Uterus (tissue), 4 donors: ENCODE data around the gene HPGD. TPM values are rescaled to one million over a fixed set of nuclear protein-coding genes. Genes with fewer than 3 reads are reported as not detected.
A peak's percentile ranks its signal among the peaks of the same experiment; 100 is the strongest.

Experiments
- DNase-seq, 2 donors: peaks; one replicate each; pipeline ENCODE4 v3.0.0-alpha.2; 2019 to 2020
- H3K27ac ChIP-seq, 2 donors: fragments of 200-600 bp; sonication (generic); 1 replicate in 1 of 2; 2 replicates in 1 of 2; pipeline ENCODE4 v1.5.1; 2016 to 2018
- H3K27me3 ChIP-seq, 2 donors: fragments of 200-600 bp; sonication (generic); one replicate each; pipeline ENCODE4 v1.5.1; 2018 to 2019; ENCODE audit warnings: control low read depth in 1 of 2
- H3K36me3 ChIP-seq, 2 donors: fragments of 200-600 bp; sonication (generic); one replicate each; pipeline ENCODE4 v1.5.1; 2019; ENCODE audit warnings: control low read depth in 1 of 2
- H3K4me1 ChIP-seq, 2 donors: fragments of 200-600 bp; sonication (generic); one replicate each; pipeline ENCODE4 v1.5.1; 2018 to 2019; ENCODE audit warnings: control low read depth in 1 of 2
- H3K4me3 ChIP-seq, 2 donors: fragments of 200-600 bp; sonication (generic); 1 replicate in 1 of 2; 2 replicates in 1 of 2; pipeline ENCODE4 v1.5.1; 2018 to 2019; ENCODE audit warnings: mild to moderate bottlenecking in 1 of 2
- H3K9me3 ChIP-seq, 2 donors: fragments of 200-600 bp; sonication (generic); one replicate each; pipeline ENCODE4 v1.5.1; 2019; ENCODE audit warnings: control low read depth in 1 of 2
- POLR2A ChIP-seq, 2 donors: fragments of 450-650 bp; IDR thresholded peaks; one replicate each; pipeline ENCODE4 v1.6.1; 2016; ENCODE audit warnings: antibody characterized with exemption in 2 of 2, mild to moderate bottlenecking in 1 of 2, moderate library complexity in 1 of 2
- intact Hi-C: fragments of 100-400 bp; cut with DNase I; formaldehyde crosslinking; loops from one replicate; pipeline ENCODE4 v1.15.1; 2023; ENCODE audit warnings: low total_unique reads
- total RNA-seq, 4 donors: library from RNA; depleted of rRNA in 3 of 4; stranded (reverse); fragments of >200 nt in 3 of 4; gene quantifications; one replicate each; pipeline versions ENCODE4 v1.1.0 to v1.2.4, GENCODE V29; 2014 to 2023
- TF ChIP-seq, protein P1 (sequence below), 4 experiments: fragments of 200-600 bp in 2 of 4; fragments of 450-650 bp in 2 of 4; sonication (generic) in 2 of 4; IDR thresholded peaks; one replicate each; pipeline ENCODE4 v1.5.1; 2016 to 2019; ENCODE audit warnings: antibody characterized with exemption in 4 of 4, mild to moderate bottlenecking in 2 of 4, moderate library complexity in 1 of 4
- donor health status: DM: yes; HTN: yes; CAD: no.

HPGD gene
- total RNA-seq, 4 donors from 2014 or later: 47.4 to 190 (median 125) TPM

- intact Hi-C loops: no loop called here
- Histone ChIP-seq H3K4me3 (no peak overlapping the region), H3K36me3 (no peaks in the 10 kb centered on the region), H3K4me1 (no peaks in the 10 kb centered on the region), H3K27me3 (no peaks in the 10 kb centered on the region), H3K27ac (peak overlapping the region in 1 of 2 donors; percentile 43), H3K9me3 (no peaks in the 10 kb centered on the region)
- DNase-seq: no peak
- TF ChIP-seq POLR2A (IDR thresholded peaks at IDR 0.05): no peak
- TF ChIP-seq, protein P1, sequence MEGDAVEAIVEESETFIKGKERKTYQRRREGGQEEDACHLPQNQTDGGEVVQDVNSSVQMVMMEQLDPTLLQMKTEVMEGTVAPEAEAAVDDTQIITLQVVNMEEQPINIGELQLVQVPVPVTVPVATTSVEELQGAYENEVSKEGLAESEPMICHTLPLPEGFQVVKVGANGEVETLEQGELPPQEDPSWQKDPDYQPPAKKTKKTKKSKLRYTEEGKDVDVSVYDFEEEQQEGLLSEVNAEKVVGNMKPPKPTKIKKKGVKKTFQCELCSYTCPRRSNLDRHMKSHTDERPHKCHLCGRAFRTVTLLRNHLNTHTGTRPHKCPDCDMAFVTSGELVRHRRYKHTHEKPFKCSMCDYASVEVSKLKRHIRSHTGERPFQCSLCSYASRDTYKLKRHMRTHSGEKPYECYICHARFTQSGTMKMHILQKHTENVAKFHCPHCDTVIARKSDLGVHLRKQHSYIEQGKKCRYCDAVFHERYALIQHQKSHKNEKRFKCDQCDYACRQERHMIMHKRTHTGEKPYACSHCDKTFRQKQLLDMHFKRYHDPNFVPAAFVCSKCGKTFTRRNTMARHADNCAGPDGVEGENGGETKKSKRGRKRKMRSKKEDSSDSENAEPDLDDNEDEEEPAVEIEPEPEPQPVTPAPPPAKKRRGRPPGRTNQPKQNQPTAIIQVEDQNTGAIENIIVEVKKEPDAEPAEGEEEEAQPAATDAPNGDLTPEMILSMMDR (IDR thresholded peaks at IDR 0.05): no peak
Observed at GRCh38 chr4:174531486-174531885, 9.2 kb upstream of the HPGD start.

DNA sequence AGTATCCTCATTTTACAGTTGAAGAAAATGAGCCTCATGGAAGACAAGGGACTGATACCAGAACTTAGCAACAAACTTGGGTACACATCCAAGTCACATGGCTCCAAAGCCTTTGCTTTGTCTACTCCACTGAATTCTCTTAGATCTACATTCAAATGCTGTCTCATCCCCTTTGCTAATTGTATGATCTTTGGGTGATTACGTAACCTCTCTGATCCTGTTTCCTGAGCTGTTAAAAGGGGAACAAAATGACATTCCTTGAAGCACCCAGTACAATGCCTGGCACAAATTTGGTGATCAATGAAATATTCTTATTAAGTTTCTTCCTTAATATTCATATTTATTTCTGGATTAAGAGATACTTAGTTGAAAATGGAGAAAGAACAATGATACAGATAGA is 5.9 kb upstream of the HPGD start:
- no peak overlapping the region for H3K27ac ChIP-seq
- no peak for DNase-seq
- intact Hi-C loops: no loop called here
- no peaks in the 10 kb centered on the region for H3K4me1 ChIP-seq
- TF ChIP-seq, protein P1 (IDR thresholded peaks at IDR 0.05): no peak
- TF ChIP-seq POLR2A (IDR thresholded peaks at IDR 0.05): no peak
- H3K36me3 ChIP-seq: no peaks in the 10 kb centered on the region
- H3K27me3 ChIP-seq: no peaks in the 10 kb centered on the region
- H3K9me3 ChIP-seq: no peaks in the 10 kb centered on the region
- H3K4me3 ChIP-seq: no peak overlapping the region

- Histone ChIP-seq H3K27me3 (no peaks in the 10 kb centered on the region), H3K4me1 (no peaks in the 10 kb centered on the region), H3K4me3 (no peak overlapping the region), H3K27ac (no peak overlapping the region), H3K9me3 (no peaks in the 10 kb centered on the region), H3K36me3 (no peaks in the 10 kb centered on the region)
- intact Hi-C loops: no loop called here
- DNase-seq: no peak
- no peak for TF ChIP-seq POLR2A (IDR thresholded peaks at IDR 0.05)
- TF ChIP-seq, protein P1 (IDR thresholded peaks at IDR 0.05): no peak
Observed at GRCh38 chr4:174526731-174527130, 4.4 kb upstream of the HPGD start.

DNA sequence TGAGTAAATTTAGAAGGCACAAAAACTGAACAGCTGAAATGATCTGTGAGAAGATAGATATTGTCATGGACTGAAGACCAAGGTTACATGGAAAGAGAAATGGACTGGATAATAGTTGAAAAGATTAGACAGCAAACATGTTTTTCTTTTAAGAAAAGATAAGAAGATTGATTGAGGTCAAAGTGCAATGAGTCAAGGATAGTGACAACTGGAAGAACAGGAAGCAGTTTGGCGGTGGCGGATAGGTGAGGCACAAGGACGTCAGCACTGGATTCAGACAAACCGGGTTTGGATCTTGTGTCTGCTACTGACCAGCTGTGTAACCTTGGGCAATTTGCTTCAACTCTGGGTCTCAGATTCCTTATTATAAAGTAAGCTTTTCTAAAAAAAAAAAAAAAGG is 2.0 kb upstream of the HPGD start:
- no peaks in the 10 kb centered on the region for H3K36me3 ChIP-seq
- TF ChIP-seq POLR2A (IDR thresholded peaks at IDR 0.05): no peak
- TF ChIP-seq, protein P1 (IDR thresholded peaks at IDR 0.05): no peak
- H3K9me3 ChIP-seq: no peaks in the 10 kb centered on the region
- H3K27ac ChIP-seq: peak overlapping the region in 1 of 2 donors; percentile 69
- H3K27me3 ChIP-seq: no peaks in the 10 kb centered on the region
- DNase-seq: no peak
- peak overlapping the region in 1 of 2 donors; percentile 59 for H3K4me3 ChIP-seq
- intact Hi-C loops: no loop called here
- H3K4me1 ChIP-seq: no peaks in the 10 kb centered on the region

GRCh38 chr4:174523025-174523693 is 871 bp upstream of the HPGD start:
- TF ChIP-seq, protein P1 (IDR thresholded peaks at IDR 0.05): no peak
- TF ChIP-seq POLR2A (IDR thresholded peaks at IDR 0.05): no peak
- Histone ChIP-seq H3K9me3 (no peaks in the 10 kb centered on the region), H3K36me3 (no peaks in the 10 kb centered on the region), H3K27ac (peak overlapping the region; percentile 69 to 82), H3K4me3 (peak overlapping the region; percentile 59 to 73), H3K27me3 (no peaks in the 10 kb centered on the region), H3K4me1 (no peaks in the 10 kb centered on the region)
- peak; percentile 24 to 26 for DNase-seq
- intact Hi-C loops: no loop called here
